NCI-H2081 (cell line): ENCODE measurements around the gene ARIH1.
A peak's percentile ranks its signal among the peaks of the same experiment; 100 is the strongest.
"Not testable (repeated sequence)": the region's sequence is repeated elsewhere in the genome, so short reads cannot be mapped to it uniquely, and the experiment has no call there.

Experiments
- DNase-seq, 2 experiments: peaks; one replicate each; lab custom pipeline; 2025; lab: John Stamatoyannopoulos, UW

ARIH1 gene, protein sequence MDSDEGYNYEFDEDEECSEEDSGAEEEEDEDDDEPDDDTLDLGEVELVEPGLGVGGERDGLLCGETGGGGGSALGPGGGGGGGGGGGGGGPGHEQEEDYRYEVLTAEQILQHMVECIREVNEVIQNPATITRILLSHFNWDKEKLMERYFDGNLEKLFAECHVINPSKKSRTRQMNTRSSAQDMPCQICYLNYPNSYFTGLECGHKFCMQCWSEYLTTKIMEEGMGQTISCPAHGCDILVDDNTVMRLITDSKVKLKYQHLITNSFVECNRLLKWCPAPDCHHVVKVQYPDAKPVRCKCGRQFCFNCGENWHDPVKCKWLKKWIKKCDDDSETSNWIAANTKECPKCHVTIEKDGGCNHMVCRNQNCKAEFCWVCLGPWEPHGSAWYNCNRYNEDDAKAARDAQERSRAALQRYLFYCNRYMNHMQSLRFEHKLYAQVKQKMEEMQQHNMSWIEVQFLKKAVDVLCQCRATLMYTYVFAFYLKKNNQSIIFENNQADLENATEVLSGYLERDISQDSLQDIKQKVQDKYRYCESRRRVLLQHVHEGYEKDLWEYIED

DNA sequence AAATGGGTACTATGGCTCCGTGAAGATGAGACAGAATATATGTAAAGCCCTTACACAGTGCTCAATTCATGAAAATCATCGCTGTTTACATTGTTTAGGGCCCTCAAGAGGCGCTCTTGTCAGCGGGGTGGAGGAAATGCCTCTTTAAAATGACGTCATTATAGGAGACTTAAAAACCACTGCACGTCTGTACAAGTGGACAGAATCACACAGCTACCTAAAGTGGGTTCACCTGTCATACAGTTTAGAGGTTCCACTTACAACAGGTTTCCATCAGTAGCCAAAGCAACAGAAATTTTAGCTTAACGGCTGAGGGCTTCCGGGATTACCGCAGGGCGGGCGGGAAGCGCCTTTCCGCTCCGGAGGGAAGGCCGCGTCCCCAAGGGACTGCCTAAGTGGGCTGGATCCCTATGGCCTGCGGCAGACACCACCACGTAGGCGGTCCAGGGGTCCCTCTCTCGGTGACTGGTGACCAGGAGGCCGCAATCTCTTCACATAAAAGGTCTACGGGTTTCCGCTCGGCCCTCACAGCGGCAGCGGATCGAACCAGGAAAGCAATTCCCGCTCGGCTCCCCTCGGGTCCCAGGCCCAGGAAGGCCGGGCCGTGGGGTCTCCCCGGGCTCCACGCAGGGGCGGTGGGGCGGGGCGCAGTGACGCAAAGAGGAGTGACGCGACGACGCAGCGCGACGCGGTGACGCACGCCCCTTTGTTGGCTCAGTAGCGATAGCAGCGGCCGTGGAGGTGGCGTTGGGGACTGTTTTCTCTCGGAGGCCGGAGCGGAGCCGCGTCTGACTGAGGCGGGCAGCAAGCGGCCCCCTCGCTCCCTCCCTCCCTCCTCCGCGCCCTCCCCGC, at the start of gene ARIH1:
Gene ARIH1 (plus strand): TSS at position 717 of the 852 bp plus-strand sequence. CDS start 310 bp downstream, outside the sequence.
- peak; percentile 96 to 97 for DNase-seq

DNA sequence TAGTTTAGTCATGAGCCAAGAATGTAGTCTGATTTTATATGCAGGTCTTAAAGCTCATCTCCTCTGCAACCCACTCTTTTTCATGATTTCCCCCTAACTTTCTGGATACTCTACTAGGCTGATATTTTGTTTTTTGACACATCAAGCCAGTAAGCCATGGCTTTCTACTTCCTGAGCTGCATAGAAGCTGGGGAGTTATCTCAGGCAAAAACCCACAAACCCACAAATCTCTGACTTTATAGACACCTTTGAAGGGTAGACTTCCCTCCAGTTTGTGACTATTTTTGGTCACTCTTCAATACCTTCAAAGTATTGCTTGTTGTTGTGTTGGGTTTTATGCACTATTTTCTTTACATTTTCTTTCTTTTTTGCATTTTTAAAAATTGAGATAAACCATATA, 47.4 kb upstream of the ARIH1 start:
- no peak for DNase-seq

DNA sequence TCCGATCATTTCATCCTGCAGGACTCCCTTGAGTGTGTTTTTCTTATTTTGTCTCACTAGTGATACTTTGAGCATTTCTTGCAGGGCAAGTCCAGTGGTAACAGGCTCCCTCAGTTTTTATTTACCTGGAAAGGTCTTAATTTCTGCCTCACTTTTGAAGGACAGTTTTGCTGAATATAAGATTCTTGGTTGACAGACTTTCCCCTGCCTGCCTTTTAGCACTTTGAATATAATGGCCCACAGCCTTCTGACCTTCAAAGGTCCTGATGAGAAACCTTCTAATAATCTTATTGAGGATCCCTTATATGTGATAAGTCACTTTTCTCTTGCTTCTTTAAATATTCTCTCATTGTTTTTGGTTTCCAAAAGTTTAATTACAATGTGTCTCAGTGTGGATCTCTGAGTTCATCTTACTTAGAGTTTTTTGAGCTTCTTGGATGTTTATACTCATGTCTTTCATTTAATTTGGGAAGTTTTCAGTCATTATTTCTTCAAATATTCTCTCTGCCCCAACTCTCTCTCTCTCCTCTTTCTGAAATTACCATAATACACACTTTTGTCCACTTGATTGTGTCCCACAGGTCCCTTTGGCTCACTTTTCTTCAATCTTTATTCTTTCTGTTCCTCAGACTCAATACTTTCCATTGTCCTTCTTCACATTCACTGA, 36.3 kb upstream of the ARIH1 start:
- DNase-seq, result no peak

DNA sequence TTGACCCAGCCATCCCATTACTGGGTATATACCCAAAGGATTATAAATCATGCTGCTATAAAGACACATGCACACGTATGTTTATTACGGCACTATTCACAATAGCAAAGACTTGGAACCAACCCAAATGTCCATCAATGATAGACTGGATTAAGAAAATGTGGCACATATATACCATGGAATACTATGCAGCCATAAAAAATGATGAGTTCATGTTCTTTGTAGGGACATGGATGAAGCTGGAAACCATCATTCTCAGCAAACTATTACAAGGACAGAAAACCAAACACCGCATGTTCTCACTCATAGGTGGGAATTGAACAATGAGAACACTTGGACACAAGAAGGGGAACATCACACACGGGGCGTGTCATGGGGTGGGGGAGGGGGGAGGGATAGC, 31.3 kb upstream of the ARIH1 start:
- not testable (repeated sequence) for DNase-seq

DNA sequence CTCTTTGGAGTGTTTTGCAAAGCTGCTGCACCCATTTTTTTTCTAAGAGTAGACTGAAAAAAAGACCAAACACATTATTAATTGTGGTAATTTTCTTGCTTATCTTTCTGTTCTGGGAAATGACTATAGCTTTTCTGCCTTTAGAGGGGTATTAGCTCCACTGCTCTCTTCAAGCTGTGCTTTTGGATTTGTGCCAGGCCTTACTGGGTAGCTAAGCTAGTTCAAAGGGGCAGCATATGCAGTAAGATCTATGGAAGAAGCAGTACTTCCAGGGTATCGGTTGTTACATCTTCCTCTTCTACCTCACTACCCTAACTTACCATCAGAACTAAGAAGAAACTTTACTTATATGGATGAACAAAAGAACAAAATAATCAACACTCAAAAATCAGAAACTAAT, 28.7 kb upstream of the ARIH1 start:
- no peak for DNase-seq

DNA sequence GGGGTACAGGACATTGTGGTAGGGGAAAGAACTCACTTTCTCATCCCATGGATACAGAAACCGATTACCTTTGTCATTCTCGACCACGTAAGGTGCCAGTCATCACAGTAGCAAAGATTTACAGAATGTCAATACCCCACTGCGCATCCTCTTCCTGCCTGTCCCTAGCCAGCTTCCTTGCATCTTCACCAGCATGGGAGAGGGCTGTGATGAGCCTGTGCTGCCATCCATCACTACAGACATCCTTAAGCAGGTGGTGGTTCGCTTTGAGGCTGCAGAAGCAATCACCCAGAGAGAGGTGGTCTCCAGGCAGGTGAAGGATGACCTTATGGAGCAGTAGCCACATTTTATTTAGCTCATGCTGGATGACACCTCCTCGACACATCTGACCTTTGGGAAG, 23.3 kb upstream of the ARIH1 start:
- DNase-seq, result no peak

DNA sequence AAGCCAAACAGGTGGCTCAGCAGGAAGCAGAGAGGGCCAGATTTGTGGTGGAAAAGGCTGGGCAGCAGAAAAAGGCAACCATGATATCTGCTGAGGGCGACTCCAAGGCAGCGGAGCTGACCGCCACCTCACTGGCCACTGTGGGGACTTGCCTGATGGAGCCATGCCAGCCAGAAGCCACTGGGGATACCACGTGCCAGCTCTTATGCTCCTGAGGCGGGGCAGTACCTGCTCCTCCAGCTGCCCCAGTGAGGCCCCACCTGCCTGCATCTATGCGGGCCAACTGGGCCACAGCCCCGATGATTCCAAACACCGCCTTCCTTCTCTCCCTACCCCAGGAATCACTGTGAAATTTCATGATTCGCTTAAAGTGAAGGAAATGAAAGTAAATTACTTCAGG, 22.9 kb upstream of the ARIH1 start:
- no peak for DNase-seq

DNA sequence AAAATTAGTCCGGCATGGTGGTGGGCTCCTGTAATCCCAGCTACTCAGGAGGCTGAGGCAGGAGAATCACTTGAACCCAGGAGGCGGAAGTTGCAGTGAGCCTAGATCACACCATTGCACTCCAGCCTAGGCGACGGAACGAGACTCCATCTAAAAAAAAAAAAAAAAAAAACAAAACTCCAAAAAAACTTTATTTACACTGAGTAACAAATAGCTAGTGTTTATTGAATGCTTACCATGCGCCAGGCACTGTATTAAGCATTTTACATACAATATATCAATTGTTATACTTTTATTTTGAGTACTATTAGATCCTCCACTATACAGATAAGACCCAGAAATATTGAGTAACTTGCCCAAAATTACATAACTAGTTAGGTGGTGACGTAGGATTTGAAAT, 17.4 kb upstream of the ARIH1 start:
- DNase-seq, result no peak

DNA sequence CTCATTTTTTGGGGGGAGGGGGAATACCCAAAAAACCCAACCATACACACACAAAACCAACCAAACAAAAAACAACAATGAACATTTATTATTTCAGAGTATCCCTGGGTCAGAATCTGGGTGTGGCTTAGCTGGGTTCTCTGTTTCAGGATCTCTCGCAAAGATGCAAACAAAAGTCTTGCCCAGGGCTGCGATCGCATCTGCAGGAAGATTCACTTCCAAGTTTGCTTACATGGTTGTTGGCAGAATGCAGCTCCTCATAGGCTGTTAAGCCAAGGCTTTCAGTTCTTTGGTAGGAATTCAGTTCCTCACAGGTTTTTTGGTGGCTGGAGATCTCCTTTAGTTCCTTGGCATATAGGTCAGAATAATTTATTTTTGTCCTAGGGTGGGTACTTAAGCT, 13.7 kb upstream of the ARIH1 start:
- DNase-seq, result no peak

DNA sequence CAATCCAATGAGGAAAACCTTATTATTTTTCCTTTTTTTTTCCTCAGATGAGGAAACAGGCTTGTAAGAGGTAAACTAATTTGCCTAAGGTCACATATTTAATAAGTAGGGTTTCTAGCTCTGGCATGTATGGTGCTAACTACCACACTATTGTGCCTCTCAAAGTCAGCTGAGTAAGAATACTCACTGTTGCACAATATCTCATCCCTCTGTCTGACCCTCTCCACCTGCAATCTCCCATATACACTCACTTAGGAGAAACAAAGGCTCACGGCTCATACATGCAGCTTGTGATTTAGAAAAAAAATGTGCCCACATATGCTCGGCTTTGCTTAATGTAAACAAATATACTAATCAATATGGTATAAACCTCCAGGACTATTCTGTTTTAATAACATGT, 10.4 kb upstream of the ARIH1 start:
- DNase-seq, result no peak

DNA sequence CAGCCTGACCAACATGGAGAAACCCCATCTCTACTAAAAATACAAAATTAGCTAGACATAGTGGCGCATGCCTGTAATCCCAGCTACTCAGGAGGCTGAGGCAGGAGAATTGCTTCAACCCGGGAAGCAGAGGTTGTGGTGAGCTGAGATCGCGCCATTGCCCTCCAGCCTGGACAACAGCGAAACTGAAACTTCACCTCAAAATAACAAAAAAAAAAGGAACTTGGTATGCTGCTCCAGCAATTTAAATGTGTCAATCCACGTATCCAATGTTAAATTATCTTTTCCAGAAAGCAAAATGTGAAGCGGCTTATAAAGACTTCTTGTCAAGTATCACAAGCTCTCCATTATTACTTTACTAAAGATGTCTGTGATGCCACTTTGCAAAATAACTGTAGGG, 9.9 kb upstream of the ARIH1 start:
- DNase-seq, result no peak

DNA sequence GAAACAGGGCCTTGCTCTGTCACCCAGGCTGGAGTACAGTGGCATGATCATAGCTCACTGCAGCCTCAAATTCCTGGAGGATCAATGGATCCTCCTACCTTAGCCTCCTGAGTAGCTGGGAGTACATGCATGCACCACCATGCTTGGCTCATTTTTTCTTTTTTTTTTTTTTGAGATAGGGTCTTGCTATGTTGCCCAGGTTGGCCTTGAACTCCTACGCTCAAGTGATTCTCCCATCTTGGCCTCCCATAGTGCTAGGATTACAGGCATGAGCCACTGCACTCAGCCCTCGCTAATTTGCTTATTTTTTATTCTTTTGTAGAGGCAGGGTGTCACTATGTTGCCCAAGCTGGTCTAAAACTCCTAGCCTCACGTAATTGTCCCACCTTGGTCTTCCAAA, 6.0 kb upstream of the ARIH1 start:
- DNase-seq, result no peak

DNA sequence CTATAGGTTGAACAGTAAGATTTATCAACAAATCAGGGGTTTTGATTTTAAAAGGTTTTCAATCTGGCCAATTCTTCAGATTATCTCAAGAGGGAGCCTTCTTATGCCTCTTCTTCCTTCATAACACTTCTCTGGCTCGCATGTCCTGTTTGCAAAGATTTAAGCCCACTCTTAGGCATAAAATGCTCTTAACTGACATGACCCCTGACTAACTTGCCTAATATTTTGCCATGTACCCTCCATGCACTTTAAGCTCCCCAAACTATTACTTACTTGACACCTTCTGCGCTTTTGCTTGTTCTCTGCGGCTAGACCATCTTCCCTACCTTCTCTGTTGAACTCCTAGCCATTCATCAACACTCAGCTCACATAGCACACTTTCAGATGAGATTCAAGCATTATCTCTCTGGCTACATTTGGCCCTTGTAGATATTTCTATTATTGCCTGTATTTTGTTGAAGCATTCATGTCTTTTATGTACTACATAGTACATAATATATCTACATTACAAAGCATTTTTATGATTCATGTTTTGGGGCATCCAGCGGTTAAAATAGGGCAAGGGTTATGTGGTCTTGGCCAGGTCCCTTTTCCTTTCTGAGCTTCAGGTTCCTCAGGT, 1.0 kb upstream of the ARIH1 start:
- DNase-seq, result no peak

DNA sequence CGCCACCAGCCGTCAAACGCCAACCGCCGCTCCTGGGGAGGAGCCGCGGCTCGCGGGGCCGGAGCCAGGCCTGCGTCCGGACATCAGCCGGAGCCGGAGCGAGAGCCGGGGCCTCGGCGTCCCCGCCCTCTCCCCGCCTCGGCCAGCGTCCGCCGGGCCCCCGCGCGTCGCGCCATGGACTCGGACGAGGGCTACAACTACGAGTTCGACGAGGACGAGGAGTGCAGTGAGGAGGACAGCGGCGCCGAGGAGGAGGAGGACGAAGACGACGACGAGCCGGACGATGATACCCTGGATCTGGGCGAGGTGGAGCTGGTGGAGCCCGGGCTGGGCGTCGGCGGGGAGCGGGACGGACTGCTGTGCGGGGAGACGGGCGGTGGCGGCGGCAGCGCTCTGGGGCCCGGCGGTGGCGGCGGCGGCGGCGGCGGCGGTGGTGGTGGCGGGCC, 359 bp downstream of the ARIH1 start:
- peak in 1 of 2 experiments; percentile 20 for DNase-seq

DNA sequence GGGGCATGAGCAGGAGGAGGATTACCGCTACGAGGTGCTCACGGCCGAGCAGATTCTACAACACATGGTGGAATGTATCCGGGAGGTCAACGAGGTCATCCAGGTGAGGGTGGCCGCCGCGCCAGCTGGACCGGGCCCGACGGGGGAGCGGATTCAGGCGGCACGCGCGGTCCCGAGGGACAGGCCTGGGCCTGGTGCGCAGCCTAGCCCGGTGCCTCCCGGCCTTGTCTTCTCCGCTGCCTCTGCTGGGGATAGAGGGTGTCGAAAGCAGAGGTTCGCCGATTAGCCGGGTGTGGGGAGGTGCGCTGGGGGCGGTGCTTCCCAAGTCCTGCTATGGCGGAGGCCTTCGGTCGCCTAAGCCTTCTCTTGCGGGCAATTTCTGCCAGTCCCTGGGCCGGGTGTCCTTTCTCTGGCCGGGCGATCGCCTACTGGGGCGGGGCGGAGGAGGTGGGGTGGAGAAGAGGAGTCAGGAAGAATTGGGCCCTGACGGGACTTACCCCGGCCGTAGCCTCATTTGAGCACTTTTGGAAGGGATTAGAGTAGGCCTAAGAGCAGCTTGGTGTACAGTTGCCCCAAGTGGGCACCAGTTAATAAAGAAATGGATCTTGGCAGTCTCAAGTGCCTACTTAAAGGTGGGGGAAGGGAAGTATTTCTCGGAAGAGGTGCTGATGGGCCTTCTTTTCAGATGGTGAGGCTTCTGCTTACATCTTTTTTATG, 940 bp downstream of the ARIH1 start:
- DNase-seq, result peak; percentile 61 to 66

DNA sequence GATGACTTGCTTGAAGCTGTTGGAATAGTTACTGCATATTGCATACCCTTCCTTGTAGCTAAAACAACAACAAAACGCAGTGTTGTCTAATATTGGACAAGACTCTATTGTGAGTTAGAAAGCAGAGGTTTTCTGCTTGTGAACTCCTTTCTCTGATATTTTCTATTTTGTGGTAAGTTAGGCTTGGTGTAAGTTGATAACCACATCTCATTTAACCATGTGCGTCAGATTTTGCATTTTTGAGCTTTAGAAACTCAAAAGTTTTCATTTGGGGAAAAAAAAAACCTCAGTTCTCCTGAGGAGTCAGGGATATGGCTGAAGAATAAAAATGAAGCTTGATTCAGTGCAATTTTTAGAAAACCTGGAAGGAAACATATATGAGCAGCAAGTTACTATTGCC, 1.5 kb downstream of the ARIH1 start:
- DNase-seq, result no peak

DNA sequence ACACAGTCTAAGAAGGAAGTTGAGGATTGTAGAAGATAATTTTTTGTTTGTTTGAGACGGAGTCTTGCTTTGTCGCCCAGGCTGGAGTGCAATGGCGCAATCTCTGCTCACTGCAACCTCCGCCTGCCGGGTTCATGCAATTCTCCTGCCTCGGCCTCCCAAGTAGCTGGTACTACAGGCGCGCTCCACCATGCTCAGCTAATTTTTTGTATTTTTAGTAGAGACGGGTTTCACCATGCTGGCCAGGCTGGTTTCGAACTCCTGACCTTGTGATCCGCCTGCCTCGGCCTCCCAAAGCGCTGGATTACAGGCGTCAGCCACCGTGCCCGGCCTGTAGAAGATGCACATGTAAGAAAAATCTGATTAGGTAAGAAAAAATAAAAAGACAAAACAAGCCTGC, 2.2 kb downstream of the ARIH1 start:
- not testable (repeated sequence) for DNase-seq

DNA sequence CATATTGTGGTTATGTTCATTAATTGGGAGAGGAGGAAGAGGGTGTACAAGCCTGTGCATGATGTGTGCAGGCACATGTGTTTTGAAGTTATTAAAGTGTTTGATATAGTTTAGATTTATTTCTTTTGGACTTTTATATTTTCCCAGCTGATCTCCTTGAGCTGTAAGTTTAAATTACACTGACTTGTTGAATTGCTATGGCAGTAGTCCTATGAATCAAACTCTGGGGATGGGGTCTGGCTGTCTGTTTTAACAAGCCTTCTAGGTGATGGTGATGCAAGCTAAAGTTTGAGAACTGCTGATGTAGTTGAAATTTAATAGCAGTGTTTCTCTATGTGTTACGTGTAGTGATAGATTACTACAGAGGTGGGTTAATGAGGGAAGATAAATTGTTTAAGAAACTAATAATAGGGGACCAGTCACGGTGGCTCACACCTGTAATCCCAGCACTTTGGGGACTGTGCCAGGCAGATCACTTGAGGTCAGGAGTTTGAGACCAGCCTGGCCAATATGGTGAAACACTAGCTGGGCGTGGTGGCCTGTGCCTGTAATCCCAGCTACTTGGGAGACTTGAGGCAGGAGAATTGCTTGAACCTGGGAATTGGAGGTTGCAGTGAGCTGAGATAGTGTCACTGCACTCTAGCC, 7.0 kb downstream of the ARIH1 start:
- no peak for DNase-seq

DNA sequence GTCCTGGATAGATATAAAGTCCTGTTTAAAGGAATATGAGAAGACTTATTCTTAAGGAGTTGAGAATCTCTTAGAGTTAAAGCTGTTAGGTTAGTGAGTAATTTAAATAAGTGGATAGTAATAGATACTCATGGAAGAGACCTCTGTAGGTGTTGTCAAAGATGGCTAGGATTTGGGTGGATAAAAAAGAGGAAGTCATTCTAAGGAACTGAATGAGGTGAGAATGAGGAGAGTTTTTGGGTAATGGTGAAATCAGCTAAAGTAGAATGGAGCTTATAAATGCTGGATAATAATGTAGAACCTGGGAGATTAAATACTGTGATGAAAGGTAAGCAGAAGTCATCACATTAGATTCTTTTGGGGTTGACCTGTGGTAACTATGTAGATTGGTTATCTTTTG, 8.1 kb downstream of the ARIH1 start:
- DNase-seq, result no peak

DNA sequence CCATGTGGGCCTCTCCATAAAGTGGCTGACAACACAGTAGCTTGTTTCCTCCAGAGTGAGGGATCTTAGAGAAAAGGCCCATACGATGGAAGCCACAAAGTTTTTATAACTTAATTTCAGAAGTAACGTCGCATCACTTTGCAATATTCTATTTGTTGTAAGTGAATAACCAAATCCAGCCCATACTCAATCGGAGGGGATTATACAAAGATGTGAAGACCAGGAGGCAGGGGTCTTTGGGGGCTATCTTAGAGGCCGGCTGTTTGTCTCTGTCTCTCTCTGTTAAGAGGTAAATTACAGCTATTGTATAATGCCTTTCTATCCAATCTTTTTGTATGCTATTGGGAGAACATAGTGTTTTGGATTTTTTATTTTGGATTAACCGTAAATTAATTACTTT, 9.1 kb downstream of the ARIH1 start:
- no peak for DNase-seq

DNA sequence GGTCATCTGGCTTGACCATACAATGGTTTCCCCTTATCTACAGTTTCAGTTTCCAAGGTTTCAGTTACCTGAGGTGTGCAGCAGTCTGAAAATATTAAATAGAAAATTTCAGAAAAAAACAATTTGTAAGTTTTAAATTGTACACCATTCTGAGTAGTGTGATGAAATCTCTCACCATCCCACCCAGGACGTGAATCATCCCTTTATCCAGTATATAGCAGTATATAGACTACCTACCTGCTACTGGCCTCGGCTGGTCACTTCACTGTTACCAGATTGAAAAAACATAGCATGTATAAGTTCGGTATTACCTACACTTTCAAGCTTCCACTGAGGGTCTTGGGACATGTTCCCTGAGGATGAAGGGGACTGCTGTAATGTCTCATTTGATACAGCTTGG, 12.0 kb downstream of the ARIH1 start:
- DNase-seq, result no peak
